ENCODE results near the gene CCDC91. TPM values are rescaled to one million over a fixed set of nuclear protein-coding genes. Genes with fewer than 3 reads are reported as not detected.

CCDC91 gene
- total and polyA plus RNA-seq, 9 of the 15 experiments (the other 6 are each of a cell fraction or from before 2014, with no cell fraction given): 10.1 to 31.1 (median 26.3) TPM

- FAIRE-seq: no peak
- Histone ChIP-seq H3K27me3 (ENCODE audit: control insufficient read depth in 2 of 2, insufficient read depth in 2 of 2, low read length in 2 of 2) (no peaks in the 10 kb centered on the region), H3K4me1 (replicated peaks in 1 of 2; ENCODE audit: control insufficient read depth in 2 of 2, insufficient read depth in 2 of 2, low read length in 2 of 2) (peaks cover 0 to 2% of the 10 kb centered on the region in 2 experiments; a peak in 1 of 5 replicates), H3K4me3 (no peak overlapping the region), H3K9me1 (ENCODE audit: control insufficient read depth, insufficient read depth, low read length) (no peaks in the 10 kb centered on the region), H3K36me3 (ENCODE audit: control insufficient read depth, insufficient read depth, low read length) (peaks cover 10% of the 10 kb centered on the region; the same call in 1 of the 3 replicates), H3K27ac (ENCODE audit: extremely low read depth, low read depth, low read length) (no peak overlapping the region), H4K20me1 (replicated peaks; ENCODE audit: control insufficient read depth, insufficient read depth, low read length) (no peaks in the 10 kb centered on the region), H2AFZ (ENCODE audit: low read depth, low read length) (no peak overlapping the region), H3K9ac (ENCODE audit: insufficient read depth in 1 of 2, low read depth in 2 of 2, low read length in 2 of 2) (no peak overlapping the region), H3K79me2 (ENCODE audit: control insufficient read depth, insufficient read depth, low read length) (no peaks in the 10 kb centered on the region), H3K4me2 (ENCODE audit: insufficient read depth, low read length) (no peak overlapping the region), H3K9me3 (replicated peaks; ENCODE audit: control insufficient read depth, insufficient read depth, low read depth, low read length) (no peaks in the 10 kb centered on the region)
- ChIA-PET POLR2A (no interaction called here), CTCF (ENCODE audit: low intra/inter-chr PET ratio) (no interaction called here)
- DNase-seq (ENCODE audit: extremely low read depth in 1 of 4, low spot score in 3 of 4): no peak
- no TSS peak for BruUV-seq (replicated peaks)
- no peak for ATAC-seq
- TF ChIP-seq CREB3L1 (IDR thresholded peaks at IDR 0.05; ENCODE audit: borderline replicate concordance, low read depth) (no peak), TCF7 (IDR thresholded peaks at IDR 0.05; ENCODE audit: borderline replicate concordance) (no peak), ETS1 (conservative IDR thresholded peaks at IDR 0.05; ENCODE audit: control insufficient read depth, low read depth, low read length) (no peak)
- in situ Hi-C loops (cut with MboI) (no loop called here), intact Hi-C loops (cut with micrococcal nuclease) (no loop called here)
These were observed 125.8 kb downstream of the CCDC91 start for GRCh38 chr12:28316049-28316448.
